ENCODE measurements around the gene ZNF689.

Gene ZNF689

DNA sequence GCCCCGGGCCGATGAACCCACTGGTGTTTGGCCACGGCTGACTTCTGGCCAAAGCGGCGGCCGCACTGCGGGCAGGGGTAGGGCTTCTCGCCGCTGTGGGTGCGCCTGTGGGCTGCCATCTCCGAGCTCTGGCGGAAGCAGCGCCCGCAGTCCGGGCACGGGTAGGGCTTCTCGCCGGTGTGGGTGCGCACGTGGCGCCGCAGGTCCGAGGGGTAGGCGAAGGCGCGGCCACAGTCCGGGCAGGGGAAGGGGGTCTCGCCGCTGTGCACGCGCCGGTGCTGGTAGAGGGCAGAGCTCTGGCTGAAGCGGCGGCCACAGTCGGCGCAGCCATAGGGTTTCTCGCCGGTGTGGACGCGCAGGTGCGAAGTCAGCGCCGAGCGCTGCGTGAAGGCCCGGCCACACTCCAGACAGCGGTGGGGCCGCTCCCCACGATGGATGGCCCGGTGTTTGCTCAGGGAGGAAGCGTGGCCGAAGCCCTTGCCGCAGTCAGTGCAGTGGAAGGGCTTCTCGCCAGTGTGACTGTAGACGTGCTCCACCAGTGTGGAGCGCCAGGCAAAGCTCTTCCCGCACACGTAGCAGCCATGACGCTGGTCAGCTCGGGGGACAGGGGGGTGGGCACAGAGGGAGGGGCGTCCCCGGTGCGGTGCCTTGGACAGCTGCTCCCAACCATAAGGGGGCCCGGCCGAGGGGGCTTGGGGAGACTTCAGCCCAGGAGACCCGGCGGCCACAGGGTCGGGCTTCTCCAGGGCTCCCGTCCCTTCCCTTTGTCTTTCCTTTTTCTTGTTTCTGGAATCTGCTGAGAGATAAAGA, 54.7 kb downstream of the ZNF689 start:
- H3K4me1 ChIP-seq (ENCODE audit: low read length) = no peaks in the 10 kb centered on the region
- H3K9me2 ChIP-seq (replicated peaks; ENCODE audit: insufficient read depth, low read length) = no peaks in the 10 kb centered on the region
- no peak overlapping the region for H3K4me2 ChIP-seq (ENCODE audit: low read depth, low read length)
- H3K9ac ChIP-seq (ENCODE audit: low read length) = no peak overlapping the region
- H3K4me3 ChIP-seq (ENCODE audit: low read length) = no peak overlapping the region
- no peak for DNase-seq
- no peaks in the 10 kb centered on the region for H3K27me3 ChIP-seq (replicated peaks; ENCODE audit: insufficient read depth, low read length)
- TF ChIP-seq CTCF (IDR thresholded peaks at IDR 0.05; ENCODE audit: low read length) (no peak), EZH2 (optimal IDR thresholded peaks at IDR 0.05; ENCODE audit: low read depth, low read length) (no peak), EZH2phosphoT487 (IDR thresholded peaks at IDR 0.05; ENCODE audit: low read length) (no peak)
- peaks cover 30% of the 10 kb centered on the region for H3K79me2 ChIP-seq (ENCODE audit: low read length)
- H3K36me3 ChIP-seq (replicated peaks; ENCODE audit: insufficient read depth, low read length) = no peaks in the 10 kb centered on the region
- peaks cover 10% of the 10 kb centered on the region for H3F3A ChIP-seq (ENCODE audit: insufficient read depth, low read length)
- no peak overlapping the region for H2AFZ ChIP-seq (ENCODE audit: low read length)
- no peaks in the 10 kb centered on the region for H3K9me3 ChIP-seq (replicated peaks; ENCODE audit: insufficient read depth, low read length)
- H4K20me1 ChIP-seq (ENCODE audit: insufficient read depth, low read length) = no peaks in the 10 kb centered on the region
- H3K27ac ChIP-seq (ENCODE audit: low read length) = no peak overlapping the region

- H2AFZ ChIP-seq (ENCODE audit: low read length) = no peak overlapping the region
- peaks cover 10% of the 10 kb centered on the region for H3F3A ChIP-seq (ENCODE audit: insufficient read depth, low read length)
- H3K9ac ChIP-seq (ENCODE audit: low read length) = no peak overlapping the region
- no peak overlapping the region for H3K27ac ChIP-seq (ENCODE audit: low read length)
- no peaks in the 10 kb centered on the region for H3K9me2 ChIP-seq (replicated peaks; ENCODE audit: insufficient read depth, low read length)
- no peak overlapping the region for H3K4me3 ChIP-seq (ENCODE audit: low read length)
- peaks cover 30% of the 10 kb centered on the region for H3K79me2 ChIP-seq (ENCODE audit: low read length)
- no peaks in the 10 kb centered on the region for H4K20me1 ChIP-seq (ENCODE audit: insufficient read depth, low read length)
- no peaks in the 10 kb centered on the region for H3K36me3 ChIP-seq (replicated peaks; ENCODE audit: insufficient read depth, low read length)
- H3K9me3 ChIP-seq (replicated peaks; ENCODE audit: insufficient read depth, low read length) = no peaks in the 10 kb centered on the region
- no peaks in the 10 kb centered on the region for H3K4me1 ChIP-seq (ENCODE audit: low read length)
- H3K27me3 ChIP-seq (replicated peaks; ENCODE audit: insufficient read depth, low read length) = no peaks in the 10 kb centered on the region
- TF ChIP-seq CTCF (IDR thresholded peaks at IDR 0.05; ENCODE audit: low read length) = no peak
- no peak for TF ChIP-seq EZH2phosphoT487 (IDR thresholded peaks at IDR 0.05; ENCODE audit: low read length)
- TF ChIP-seq EZH2 (optimal IDR thresholded peaks at IDR 0.05; ENCODE audit: low read depth, low read length) = no peak
- H3K4me2 ChIP-seq (ENCODE audit: low read depth, low read length) = no peak overlapping the region
- no peak for DNase-seq
Measured at GRCh38 chr16:30554557-30555314, 55.5 kb downstream of the ZNF689 start.

- H4K20me1 ChIP-seq (ENCODE audit: insufficient read depth, low read length) = no peaks in the 10 kb centered on the region
- H3K36me3 ChIP-seq (replicated peaks; ENCODE audit: insufficient read depth, low read length) = no peaks in the 10 kb centered on the region
- H2AFZ ChIP-seq (ENCODE audit: low read length) = no peak overlapping the region
- H3K4me3 ChIP-seq (ENCODE audit: low read length) = no peak overlapping the region
- H3K9ac ChIP-seq (ENCODE audit: low read length) = no peak overlapping the region
- no peak overlapping the region for H3K4me2 ChIP-seq (ENCODE audit: low read depth, low read length)
- TF ChIP-seq CTCF (IDR thresholded peaks at IDR 0.05; ENCODE audit: low read length) (no peak), EZH2phosphoT487 (IDR thresholded peaks at IDR 0.05; ENCODE audit: low read length) (no peak)
- no peak for DNase-seq
- H3K4me1 ChIP-seq (ENCODE audit: low read length) = no peaks in the 10 kb centered on the region
- H3K9me3 ChIP-seq (replicated peaks; ENCODE audit: insufficient read depth, low read length) = no peaks in the 10 kb centered on the region
- H3K79me2 ChIP-seq (ENCODE audit: low read length) = peaks cover 30% of the 10 kb centered on the region
- no peaks in the 10 kb centered on the region for H3K27me3 ChIP-seq (replicated peaks; ENCODE audit: insufficient read depth, low read length)
- H3K27ac ChIP-seq (ENCODE audit: low read length) = no peak overlapping the region
- H3K9me2 ChIP-seq (replicated peaks; ENCODE audit: insufficient read depth, low read length) = no peaks in the 10 kb centered on the region
- H3F3A ChIP-seq (ENCODE audit: insufficient read depth, low read length) = peaks cover 6% of the 10 kb centered on the region; the same call in 1 of the 2 replicates
Measured at GRCh38 chr16:30553393-30553899, 56.7 kb downstream of the ZNF689 start.
